NB4 (cell line): ENCODE results near the gene LIPF.

Experiments
- CTCF ChIP-seq: IDR thresholded peaks from one replicate; pipeline ENCODE4 v1.5.1; 2012; ENCODE audit warnings: low read depth, low read length
- MYC ChIP-seq: IDR thresholded peaks from 2 replicates; pipeline ENCODE4 v1.6.1; 2011; ENCODE audit warnings: low read depth, low read length

GRCh38 chr10:88693392-88694020, 29.3 kb downstream of the LIPF start:
- TF ChIP-seq MYC (no peak), CTCF (no peak)
